Bronchus fibroblast of lung (primary cell): Measurements from ENCODE around the gene CYBC1. TPM values are rescaled to one million over a fixed set of nuclear protein-coding genes. Genes with fewer than 3 reads are reported as not detected.

ENCODE experiments used
- total RNA-seq: library from RNA; depleted of rRNA; stranded (reverse); fragments of >200 nt; gene quantifications from 2 replicates; pipeline ENCODE4 v1.2.3, GENCODE V29; 2015

The CYBC1 gene
- total RNA-seq = 68.1 and 68.7 TPM in 2 replicates

GRCh38 chr17:82450357-82451106 lies at the start of gene CYBC1:
Gene CYBC1 (minus strand): TSS chr17:82450752. CDS start chr17:82449254, 1,498 bp downstream.

GRCh38 chr17:82458179-82458884 lies 7.8 kb upstream of the CYBC1 start, which contains the start of gene NARF:
Gene NARF (plus strand): TSS chr17:82458741. CDS start chr17:82458804, 63 bp downstream.

GRCh38 chr17:82418001-82418986 lies 32.3 kb downstream of the CYBC1 start, which contains the start of the genes HEXD and OGFOD3:
Gene HEXD (plus strand): TSS chr17:82418347. CDS start chr17:82419800, 1,453 bp downstream.
Gene OGFOD3 (minus strand): TSS chr17:82418586. CDS start chr17:82418485, 101 bp downstream.

Other genes starting within 250 kb of the CYBC1 start
- gene CCDC57, start 237.9 kb downstream of the CYBC1 start, total RNA-seq = 9.2 and 11.1 TPM in 2 replicates
- gene SLC16A3, start 221.7 kb downstream of the CYBC1 start, total RNA-seq = 201 and 213 TPM in 2 replicates
- 31.8 and 34.0 TPM in 2 replicates for gene CSNK1D, start 177.1 kb downstream of the CYBC1 start, total RNA-seq
- gene CD7, start 133.1 kb downstream of the CYBC1 start, total RNA-seq = 0.30 and 0.34 TPM in 2 replicates
- gene SECTM1, start 117.0 kb downstream of the CYBC1 start, total RNA-seq = 12.9 and 14.0 TPM in 2 replicates
- not detected in 2 replicates for gene TEX19, start 91.5 kb downstream of the CYBC1 start, total RNA-seq
- not detected in 2 replicates for gene UTS2R, start 79.0 kb downstream of the CYBC1 start, total RNA-seq
- 8.8 and 9.9 TPM in 2 replicates for gene HEXD, start 32.4 kb downstream of the CYBC1 start, total RNA-seq
- 24.8 and 30.4 TPM in 2 replicates for gene OGFOD3, start 32.2 kb downstream of the CYBC1 start, total RNA-seq
- 29.4 and 40.4 TPM in 2 replicates for gene NARF, start 8.0 kb upstream of the CYBC1 start, total RNA-seq
- 36.6 and 36.7 TPM in 2 replicates for gene FOXK2, start 69.0 kb upstream of the CYBC1 start, total RNA-seq
- gene WDR45B, start 197.7 kb upstream of the CYBC1 start, total RNA-seq = 53.4 and 57.0 TPM in 2 replicates
- gene RAB40B, start 247.9 kb upstream of the CYBC1 start, total RNA-seq = 5.2 and 5.4 TPM in 2 replicates